ENCODE data around the gene DNAJC27. TPM values are rescaled to one million over a fixed set of nuclear protein-coding genes. Genes with fewer than 3 reads are reported as not detected.
A peak's percentile ranks its signal among the peaks of the same experiment; 100 is the strongest.

The DNAJC27 gene
- total RNA-seq, 1 experiment from 2014 or later, result 5.1 TPM

- H2BK120ac ChIP-seq (ENCODE audit: low read depth, low read length, poor library complexity, severe bottlenecking), result no peak overlapping the region
- no peak overlapping the region for H3K23ac ChIP-seq (ENCODE audit: insufficient read length, low read depth, low read length)
- no peak overlapping the region for H3K14ac ChIP-seq (ENCODE audit: insufficient read depth, low read length)
- no peak overlapping the region for H4K91ac ChIP-seq (ENCODE audit: insufficient read length, low read depth, low read length)
- no peak overlapping the region for H2BK5ac ChIP-seq (ENCODE audit: insufficient read length, low read length)
- no peaks in the 10 kb centered on the region for H3K27me3 ChIP-seq (ENCODE audit: insufficient read depth, low read length)
- H4K5ac ChIP-seq (ENCODE audit: insufficient read length, low read depth, low read length), result no peak overlapping the region
- no peak overlapping the region for H4K8ac ChIP-seq (replicated peaks; ENCODE audit: insufficient read length, low read depth, low read length)
- no peak overlapping the region for H3K27ac ChIP-seq (ENCODE audit: insufficient read length, low read depth, low read length)
- H3K4me3 Mint-ChIP-seq, result no peak overlapping the region
- no peak overlapping the region for H3K18ac ChIP-seq (ENCODE audit: insufficient read length, low read depth, low read length)
- no peaks in the 10 kb centered on the region for H3K9me3 ChIP-seq (ENCODE audit: control insufficient read depth, low read depth, low read length)
- H3K4me1 ChIP-seq (ENCODE audit: insufficient read depth, low read length), result no peaks in the 10 kb centered on the region
- no peak overlapping the region for H3K56ac ChIP-seq (ENCODE audit: insufficient read length, low read depth, low read length)
- no peak for DNase-seq
- no peaks in the 10 kb centered on the region; the same call in 1 of the 2 replicates for H3K27me3 Mint-ChIP-seq (ENCODE audit: low read depth)
- no peak overlapping the region for H3K9ac ChIP-seq (ENCODE audit: extremely low read depth, insufficient read length, low read length)
- H3K36me3 Mint-ChIP-seq (ENCODE audit: insufficient read depth in 1 of 3, low read depth in 3 of 3), result peaks cover 21 to 41% (median 34%) of the 10 kb centered on the region in 3 experiments
- WGBS (ENCODE audit: extremely low coverage, insufficient read length, low lambda C conversion rate), result no CpG with 5 or more reads among the region's 10 CpGs
- no peak overlapping the region for H3K4me2 ChIP-seq (ENCODE audit: insufficient read depth, insufficient read length, low read length)
- no peak overlapping the region for H2AFZ ChIP-seq (ENCODE audit: low read length)
- no peak for TF ChIP-seq CTCF (conservative IDR thresholded peaks at IDR 0.05)
- no peak overlapping the region for H2BK12ac ChIP-seq (ENCODE audit: insufficient read length, low read depth, low read length)
- H3K79me2 ChIP-seq (ENCODE audit: insufficient read depth, low read length), result peaks cover 2% of the 10 kb centered on the region; the same call in 1 of the 2 replicates
- H3K27ac Mint-ChIP-seq, result peak overlapping the region in 2 of 3 experiments; percentile 10 to 96; a peak in 3 of 7 replicates
- no peaks in the 10 kb centered on the region for H4K20me1 ChIP-seq (ENCODE audit: control insufficient read depth, insufficient read depth, insufficient read length)
- no peaks in the 10 kb centered on the region for H3K23me2 ChIP-seq (ENCODE audit: insufficient read length, low read depth, low read length, poor library complexity, severe bottlenecking)
- peaks cover 0 to 7% of the 10 kb centered on the region in 2 experiments; a peak in 3 of 5 replicates for H3K9me3 Mint-ChIP-seq
- H2BK15ac ChIP-seq (ENCODE audit: low read depth, low read length), result no peak overlapping the region
- no peak overlapping the region for H2AK5ac ChIP-seq (ENCODE audit: insufficient read length, low read length)
- H3K4me1 Mint-ChIP-seq, result peaks cover 11 to 15% of the 10 kb centered on the region in 2 experiments
- H2BK20ac ChIP-seq (ENCODE audit: low read depth, low read length, poor library complexity, severe bottlenecking), result no peak overlapping the region
- no peak overlapping the region for H3K4ac ChIP-seq (ENCODE audit: low read depth, low read length)
- H3T11ph ChIP-seq (ENCODE audit: low read length), result no peak overlapping the region
- H3K79me1 ChIP-seq (ENCODE audit: insufficient read depth, low read depth, low read length, poor library complexity, severe bottlenecking), result no peaks in the 10 kb centered on the region
Observed at GRCh38 chr2:24912986-24913385, 58.8 kb downstream of the DNAJC27 start.

Data from H9 (cell line).